GM12878 (cell line): Measurements from ENCODE around the gene SLC30A4. TPM values are rescaled to one million over a fixed set of nuclear protein-coding genes. Genes with fewer than 3 reads are reported as not detected.

Experiments
- ATAC-seq: fragments of 200-7000 bp; cut with Tn5 transposase; 3 replicates; pipeline ENCODE4 v1.9.1; 2020; ENCODE audit warnings: mild to moderate bottlenecking, moderate library complexity
- BruUV-seq: library from RNA; stranded (reverse); fragments of 400-500 nt; replicated peaks from 2 replicates; lab custom pipeline; 2021; lab: Mats Ljungman, UMichigan
- CTCF ChIA-PET: fragments of 300-600 bp; sonication (Branson Sonifier 250); formaldehyde crosslinking; extraction: SDS; loops from one replicate; lab custom pipeline; 2021; ENCODE audit warnings: inconsistent platforms; lab: Yijun Ruan, JAX
- POLR2A ChIA-PET: fragments of 350-600 bp; formaldehyde crosslinking; extraction: SDS; loops from one replicate; lab custom pipeline; 2021; ENCODE audit warnings: inconsistent platforms; lab: Charles Lee
- RAD21 ChIA-PET: fragments of 300-600 bp; sonication (Branson Sonifier 250); formaldehyde crosslinking; loops from one replicate; lab custom pipeline; 2023; ENCODE audit warnings: antibody characterized with exemption; ENCODE audit not compliant: unreplicated experiment; lab: Charles Lee
- SMC1A ChIA-PET: fragments of 300-600 bp; sonication (Branson Sonifier 250); formaldehyde crosslinking; loops from one replicate; lab custom pipeline; 2023; ENCODE audit not compliant: unreplicated experiment, uncharacterized antibody; lab: Charles Lee
- DNase-seq: peaks from one replicate; pipeline ENCODE4 v3.0.0-alpha.2; 2011; ENCODE audit warnings: low read depth, low spot score
- FAIRE-seq: peaks from 3 replicates; lab custom pipeline; 2011; peaks lifted over from hg19 to GRCh38; lab: Jason Lieb, UNC
- H2AFZ ChIP-seq: 2 replicates; pipeline ENCODE4 v1.6.0; 2011; ENCODE audit warnings: low read depth, low read length, control low read depth; ENCODE audit not compliant: control insufficient read depth
- H3K27ac ChIP-seq: 2 replicates; pipeline ENCODE4 v1.5.1; 2011; ENCODE audit warnings: control low read depth; ENCODE audit not compliant: control insufficient read depth, insufficient read depth
- H3K27me3 ChIP-seq, 2 experiments: replicated peaks in 1 of 2; 2 replicates each; pipeline versions ENCODE4 v1.6.0 to v1.6.1; 2011; ENCODE audit warnings: low read length in 1 of 2; ENCODE audit not compliant: control insufficient read depth in 2 of 2, insufficient read depth in 2 of 2
- H3K36me3 ChIP-seq, 2 experiments: 2 replicates each; pipeline ENCODE4 v1.5.1; 2011; ENCODE audit warnings: low read length in 1 of 2; ENCODE audit not compliant: control insufficient read depth in 2 of 2, insufficient read depth in 2 of 2
- H3K4me1 ChIP-seq: 2 replicates; pipeline ENCODE4 v1.6.1; 2011; ENCODE audit warnings: mild to moderate bottlenecking, low read length, moderate library complexity, mixed read lengths; ENCODE audit not compliant: control insufficient read depth, insufficient read depth
- H3K4me2 ChIP-seq: 2 replicates; pipeline ENCODE4 v1.6.0; 2011; ENCODE audit warnings: control low read depth; ENCODE audit not compliant: control insufficient read depth, insufficient read depth
- H3K4me3 ChIP-seq: fragments of 200-600 bp; sonication (generic); 2 replicates; pipeline ENCODE4 v1.5.1; 2016
- H3K79me2 ChIP-seq: 2 replicates; pipeline ENCODE4 v1.6.0; 2011; ENCODE audit warnings: low read length; ENCODE audit not compliant: control insufficient read depth, insufficient read depth
- H3K9ac ChIP-seq: 2 replicates; pipeline ENCODE4 v1.8.0; 2011; ENCODE audit warnings: low read length, control low read depth, mixed read lengths; ENCODE audit not compliant: control insufficient read depth, insufficient read depth
- H3K9me3 ChIP-seq: replicated peaks from 3 replicates; pipeline ENCODE4 v1.5.1; 2011; ENCODE audit warnings: mild to moderate bottlenecking, low read length; ENCODE audit not compliant: control insufficient read depth, insufficient read depth
- H4K20me1 ChIP-seq: 2 replicates; pipeline ENCODE4 v1.6.0; 2011; ENCODE audit not compliant: control insufficient read depth, insufficient read depth
- CREB1 ChIP-seq: IDR thresholded peaks from 2 replicates; pipeline ENCODE4 v1.6.1; 2012; ENCODE audit warnings: low read depth, mild to moderate bottlenecking, inconsistent platforms
- EP300 ChIP-seq, 2 experiments: fragments of 150-350 bp in 1 of 2; IDR thresholded peaks; 2 replicates each; pipeline ENCODE4 v1.6.1; 2011 to 2012; ENCODE audit warnings: low read depth in 2 of 2, low read length in 2 of 2, borderline replicate concordance in 1 of 2, improper control_type of control experiment in 1 of 2, inconsistent platforms in 1 of 2; ENCODE audit not compliant: control insufficient read depth in 1 of 2
- IKZF2 ChIP-seq, 2 experiments: fragments of 450-650 bp; IDR thresholded peaks; 2 replicates each; pipeline ENCODE4 v1.6.1; 2017; ENCODE audit warnings: mild to moderate bottlenecking in 2 of 2, moderate library complexity in 2 of 2
- KLF5 ChIP-seq: fragments of 450-650 bp; IDR thresholded peaks from 2 replicates; pipeline ENCODE4 v1.6.1; 2014; ENCODE audit warnings: mild to moderate bottlenecking; ENCODE audit not compliant: partially characterized antibody
- MYC ChIP-seq: IDR thresholded peaks from 2 replicates; pipeline ENCODE4 v1.6.1; 2011; ENCODE audit warnings: mild to moderate bottlenecking, low read length, moderate library complexity, inconsistent platforms; ENCODE audit not compliant: insufficient read depth, insufficient replicate concordance, insufficient read length, severe bottlenecking
- POLR2AphosphoS5 ChIP-seq: IDR thresholded peaks from 2 replicates; pipeline ENCODE4 v1.6.1; 2011; ENCODE audit warnings: mild to moderate bottlenecking, low read length, inconsistent platforms
- POU2F2 ChIP-seq: IDR thresholded peaks from 3 replicates; pipeline ENCODE4 v1.6.1; 2011; ENCODE audit warnings: low read depth, mild to moderate bottlenecking, low read length, borderline replicate concordance
- SRF ChIP-seq, 2 experiments: IDR thresholded peaks; 2 replicates each; pipeline ENCODE4 v1.6.1; 2011; ENCODE audit warnings: low read depth in 2 of 2, low read length in 2 of 2, mild to moderate bottlenecking in 1 of 2, moderate library complexity in 1 of 2
- YBX1 ChIP-seq: fragments of 450-650 bp; IDR thresholded peaks from 2 replicates; pipeline ENCODE4 v1.6.1; 2016; ENCODE audit warnings: antibody characterized with exemption
- ZNF217 ChIP-seq: fragments of 450-650 bp; IDR thresholded peaks from 2 replicates; pipeline ENCODE4 v1.6.1; 2017; ENCODE audit warnings: antibody characterized with exemption, mild to moderate bottlenecking
- WGBS: methylation state at CpG from one replicate; pipeline ENCODE4 v1.1.6; 2016; ENCODE audit warnings: low lambda C conversion rate; ENCODE audit not compliant: insufficient replicate concordance, insufficient coverage; ENCODE audit errors: missing lambda C conversion rate; 5-methylcytosine and 5-hydroxymethylcytosine counted together
- in situ Hi-C: fragments of 300-500 bp; cut with MboI; formaldehyde crosslinking; loops from 9 replicates; pipeline ENCODE4 v1.14.3; 2018; ENCODE audit warnings: mixed read lengths
- intact Hi-C: fragments of 100-400 bp; cut with micrococcal nuclease; formaldehyde crosslinking; loops from one replicate; pipeline ENCODE4 v1.14.2; 2022; ENCODE audit not compliant: unreplicated experiment
- polyA plus RNA-seq, 11 experiments: library from polyadenylated mRNA; depleted of rRNA in 4 of 11; unstranded in 6 of 11; stranded (reverse) in 5 of 11; fragments of >200 nt; fragmentation: Nextera tagmentation in 4 of 11; fragmentation: Illumina TruSeq in 1 of 11; extraction: Ambion mirVana in 4 of 11; extraction: Trizol in 1 of 11; gene quantifications; 1 replicate in 1 of 11; 2 replicates in 10 of 11; pipeline versions ENCODE4 v1.2.1 to v1.2.3, GENCODE V29; 2011 to 2016; ENCODE audit warnings: inconsistent platforms in 2 of 11, missing spikeins in 2 of 11, low read depth in 1 of 11
- total RNA-seq, 4 experiments: library from RNA; depleted of rRNA in 3 of 4; stranded (reverse); fragments of >200 nt in 3 of 4; fragmentation: Illumina TruSeq in 1 of 4; extraction: Trizol in 1 of 4; gene quantifications; 2 replicates each; pipeline versions ENCODE4 v1.2.1 to v1.2.3, GENCODE V29; 2013 to 2021
- TF ChIP-seq, protein P1 (sequence below): fragments of 450-650 bp; formaldehyde crosslinking; IDR thresholded peaks from 2 replicates; pipeline ENCODE4 v1.4.0; 2020; ENCODE audit warnings: mild to moderate bottlenecking, moderate library complexity
- TF ChIP-seq, protein P2 (sequence below): fragments of 450-650 bp; formaldehyde crosslinking; IDR thresholded peaks from 2 replicates; pipeline ENCODE4 v1.5.0; 2022; ENCODE audit warnings: mild to moderate bottlenecking, missing genetic modification characterization

The SLC30A4 gene
- total and polyA plus RNA-seq, 10 of the 15 experiments (the other 5 are each of a cell fraction or from before 2014, with no cell fraction given) = 0.05 to 0.31 (median 0.20) TPM

DNA sequence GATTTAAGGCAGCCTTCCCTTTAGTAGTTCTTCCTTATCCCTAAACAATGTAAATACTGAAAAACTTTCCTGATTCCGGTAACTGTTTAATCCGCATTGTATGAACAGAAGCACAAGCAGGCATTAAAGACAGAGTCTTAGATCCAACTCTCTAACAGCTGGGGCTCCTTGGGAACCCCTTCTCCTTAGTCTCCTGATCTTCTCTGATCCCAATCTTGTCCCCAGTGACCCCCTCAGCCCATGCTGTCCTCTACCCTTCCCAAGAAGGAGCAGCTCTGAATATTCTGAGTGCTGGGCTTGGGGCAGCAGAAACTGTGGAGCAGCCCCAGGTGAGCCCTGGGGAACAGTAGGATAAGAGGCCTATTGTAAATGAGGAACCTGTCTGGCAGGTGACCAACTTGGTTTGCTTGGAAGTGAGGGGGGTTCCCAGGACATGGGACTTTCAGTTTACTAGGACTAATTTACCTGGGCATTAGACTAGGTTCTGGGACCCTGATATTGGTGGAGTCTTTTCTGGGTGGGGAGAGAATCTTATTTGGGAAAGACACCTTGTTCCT is 13.0 kb upstream of the SLC30A4 start (continued):
- TF ChIP-seq, protein P1, sequence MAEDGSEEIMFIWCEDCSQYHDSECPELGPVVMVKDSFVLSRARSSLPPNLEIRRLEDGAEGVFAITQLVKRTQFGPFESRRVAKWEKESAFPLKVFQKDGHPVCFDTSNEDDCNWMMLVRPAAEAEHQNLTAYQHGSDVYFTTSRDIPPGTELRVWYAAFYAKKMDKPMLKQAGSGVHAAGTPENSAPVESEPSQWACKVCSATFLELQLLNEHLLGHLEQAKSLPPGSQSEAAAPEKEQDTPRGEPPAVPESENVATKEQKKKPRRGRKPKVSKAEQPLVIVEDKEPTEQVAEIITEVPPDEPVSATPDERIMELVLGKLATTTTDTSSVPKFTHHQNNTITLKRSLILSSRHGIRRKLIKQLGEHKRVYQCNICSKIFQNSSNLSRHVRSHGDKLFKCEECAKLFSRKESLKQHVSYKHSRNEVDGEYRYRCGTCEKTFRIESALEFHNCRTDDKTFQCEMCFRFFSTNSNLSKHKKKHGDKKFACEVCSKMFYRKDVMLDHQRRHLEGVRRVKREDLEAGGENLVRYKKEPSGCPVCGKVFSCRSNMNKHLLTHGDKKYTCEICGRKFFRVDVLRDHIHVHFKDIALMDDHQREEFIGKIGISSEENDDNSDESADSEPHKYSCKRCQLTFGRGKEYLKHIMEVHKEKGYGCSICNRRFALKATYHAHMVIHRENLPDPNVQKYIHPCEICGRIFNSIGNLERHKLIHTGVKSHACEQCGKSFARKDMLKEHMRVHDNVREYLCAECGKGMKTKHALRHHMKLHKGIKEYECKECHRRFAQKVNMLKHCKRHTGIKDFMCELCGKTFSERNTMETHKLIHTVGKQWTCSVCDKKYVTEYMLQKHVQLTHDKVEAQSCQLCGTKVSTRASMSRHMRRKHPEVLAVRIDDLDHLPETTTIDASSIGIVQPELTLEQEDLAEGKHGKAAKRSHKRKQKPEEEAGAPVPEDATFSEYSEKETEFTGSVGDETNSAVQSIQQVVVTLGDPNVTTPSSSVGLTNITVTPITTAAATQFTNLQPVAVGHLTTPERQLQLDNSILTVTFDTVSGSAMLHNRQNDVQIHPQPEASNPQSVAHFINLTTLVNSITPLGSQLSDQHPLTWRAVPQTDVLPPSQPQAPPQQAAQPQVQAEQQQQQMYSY (CRISPR knock-in tag) = no peak
- no peak for TF ChIP-seq SRF (IDR thresholded peaks at IDR 0.05; ENCODE audit: low read depth in 2 of 2, low read length in 2 of 2)
- TF ChIP-seq YBX1 = no peak

DNA sequence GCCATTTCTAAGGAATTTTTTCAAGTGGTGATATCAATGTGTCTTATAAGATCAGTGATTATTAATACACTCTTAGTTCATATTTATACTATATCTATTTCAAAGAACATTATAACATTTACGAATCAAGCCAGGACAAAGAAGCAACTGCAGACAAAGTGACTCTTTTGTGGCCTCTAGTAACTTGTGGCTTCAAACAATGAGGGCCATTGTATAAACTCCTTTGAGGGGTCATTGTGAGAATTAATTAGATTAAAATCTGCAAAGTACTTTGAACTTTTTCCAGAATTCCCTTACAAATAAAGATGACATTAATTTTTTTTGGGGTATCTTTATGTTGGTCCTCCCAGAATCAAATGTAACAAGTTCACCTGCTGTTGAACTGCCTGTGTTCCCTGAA is 12.3 kb upstream of the SLC30A4 start:
- no peak overlapping the region for H3K9ac ChIP-seq
- no peaks in the 10 kb centered on the region for H4K20me1 ChIP-seq
- in situ Hi-C loops = no loop called here
- no peaks in the 10 kb centered on the region for H3K9me3 ChIP-seq
- H2AFZ ChIP-seq = no peak overlapping the region
- no peaks in the 10 kb centered on the region for H3K4me1 ChIP-seq
- FAIRE-seq = no peak
- ChIA-PET RAD21 (no interaction called here), POLR2A (no interaction called here), SMC1A (interaction anchor here (0.7 kb wide), 1 partner anchor 9 kb away, joined by 3 read pairs; no protein-coding TSS in a partner anchor), CTCF (interaction anchor here (0.7 to 1.3 kb wide), 2 partner anchors 10 to 66 kb away, joined by 3 read pairs; no protein-coding TSS in a partner anchor)
- intact Hi-C loops = no loop called here
- WGBS = 70% methylated on average over 1 of the region's 1 CpG
- no peaks in the 10 kb centered on the region for H3K27me3 ChIP-seq
- no peak overlapping the region for H3K4me2 ChIP-seq
- H3K27ac ChIP-seq = no peak overlapping the region
- no TSS peak for BruUV-seq
- no peaks in the 10 kb centered on the region for H3K79me2 ChIP-seq
- H3K4me3 ChIP-seq = no peak overlapping the region
- no peak for DNase-seq
- H3K36me3 ChIP-seq = no peaks in the 10 kb centered on the region
- no peak for ATAC-seq
- TF ChIP-seq ZNF217 (no peak), KLF5 (no peak), POU2F2 (no peak), POLR2AphosphoS5 (no peak), EP300 (IDR thresholded peaks at IDR 0.05; ENCODE audit: borderline replicate concordance in 1 of 2, control insufficient read depth in 1 of 2, low read depth in 2 of 2, low read length in 2 of 2) (no peak), CREB1 (no peak), MYC (no peak), IKZF2 (IDR thresholded peaks at IDR 0.05) (no peak)
- TF ChIP-seq, protein P2, sequence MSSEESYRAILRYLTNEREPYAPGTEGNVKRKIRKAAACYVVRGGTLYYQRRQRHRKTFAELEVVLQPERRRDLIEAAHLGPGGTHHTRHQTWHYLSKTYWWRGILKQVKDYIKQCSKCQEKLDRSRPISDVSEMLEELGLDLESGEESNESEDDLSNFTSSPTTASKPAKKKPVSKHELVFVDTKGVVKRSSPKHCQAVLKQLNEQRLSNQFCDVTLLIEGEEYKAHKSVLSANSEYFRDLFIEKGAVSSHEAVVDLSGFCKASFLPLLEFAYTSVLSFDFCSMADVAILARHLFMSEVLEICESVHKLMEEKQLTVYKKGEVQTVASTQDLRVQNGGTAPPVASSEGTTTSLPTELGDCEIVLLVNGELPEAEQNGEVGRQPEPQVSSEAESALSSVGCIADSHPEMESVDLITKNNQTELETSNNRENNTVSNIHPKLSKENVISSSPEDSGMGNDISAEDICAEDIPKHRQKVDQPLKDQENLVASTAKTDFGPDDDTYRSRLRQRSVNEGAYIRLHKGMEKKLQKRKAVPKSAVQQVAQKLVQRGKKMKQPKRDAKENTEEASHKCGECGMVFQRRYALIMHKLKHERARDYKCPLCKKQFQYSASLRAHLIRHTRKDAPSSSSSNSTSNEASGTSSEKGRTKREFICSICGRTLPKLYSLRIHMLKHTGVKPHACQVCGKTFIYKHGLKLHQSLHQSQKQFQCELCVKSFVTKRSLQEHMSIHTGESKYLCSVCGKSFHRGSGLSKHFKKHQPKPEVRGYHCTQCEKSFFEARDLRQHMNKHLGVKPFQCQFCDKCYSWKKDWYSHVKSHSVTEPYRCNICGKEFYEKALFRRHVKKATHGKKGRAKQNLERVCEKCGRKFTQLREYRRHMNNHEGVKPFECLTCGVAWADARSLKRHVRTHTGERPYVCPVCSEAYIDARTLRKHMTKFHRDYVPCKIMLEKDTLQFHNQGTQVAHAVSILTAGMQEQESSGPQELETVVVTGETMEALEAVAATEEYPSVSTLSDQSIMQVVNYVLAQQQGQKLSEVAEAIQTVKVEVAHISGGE = no peak
